ENCODE results near the gene SLC22A23.

DNA sequence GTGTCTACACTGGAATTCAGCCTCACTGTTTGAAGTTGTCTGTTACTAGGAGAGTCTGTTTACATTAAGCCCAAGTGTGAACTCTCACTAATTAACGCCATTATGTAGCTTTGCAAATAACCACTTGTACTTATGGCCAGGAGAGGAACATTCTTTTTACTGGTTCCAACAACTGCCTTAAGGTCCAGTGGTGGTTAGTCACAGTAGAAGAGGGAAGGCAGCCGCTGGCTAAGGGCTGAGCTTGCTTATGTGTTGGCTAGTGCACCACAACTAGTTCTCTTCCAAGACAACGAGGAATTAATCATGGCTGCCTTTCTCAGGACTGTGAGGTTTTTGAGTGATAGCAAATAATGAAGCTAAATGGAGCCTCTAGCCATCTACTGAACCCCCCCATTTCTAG is 14.9 kb upstream of the SLC22A23 start:
- TF ChIP-seq, protein P1, sequence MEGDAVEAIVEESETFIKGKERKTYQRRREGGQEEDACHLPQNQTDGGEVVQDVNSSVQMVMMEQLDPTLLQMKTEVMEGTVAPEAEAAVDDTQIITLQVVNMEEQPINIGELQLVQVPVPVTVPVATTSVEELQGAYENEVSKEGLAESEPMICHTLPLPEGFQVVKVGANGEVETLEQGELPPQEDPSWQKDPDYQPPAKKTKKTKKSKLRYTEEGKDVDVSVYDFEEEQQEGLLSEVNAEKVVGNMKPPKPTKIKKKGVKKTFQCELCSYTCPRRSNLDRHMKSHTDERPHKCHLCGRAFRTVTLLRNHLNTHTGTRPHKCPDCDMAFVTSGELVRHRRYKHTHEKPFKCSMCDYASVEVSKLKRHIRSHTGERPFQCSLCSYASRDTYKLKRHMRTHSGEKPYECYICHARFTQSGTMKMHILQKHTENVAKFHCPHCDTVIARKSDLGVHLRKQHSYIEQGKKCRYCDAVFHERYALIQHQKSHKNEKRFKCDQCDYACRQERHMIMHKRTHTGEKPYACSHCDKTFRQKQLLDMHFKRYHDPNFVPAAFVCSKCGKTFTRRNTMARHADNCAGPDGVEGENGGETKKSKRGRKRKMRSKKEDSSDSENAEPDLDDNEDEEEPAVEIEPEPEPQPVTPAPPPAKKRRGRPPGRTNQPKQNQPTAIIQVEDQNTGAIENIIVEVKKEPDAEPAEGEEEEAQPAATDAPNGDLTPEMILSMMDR (IDR thresholded peaks at IDR 0.05; ENCODE audit: low read depth, low read length), result no peak
- no peak for TF ChIP-seq EZH2phosphoT487 (IDR thresholded peaks at IDR 0.05; ENCODE audit: low read depth)

All from OCI-LY3 (cell line).